ENCODE data around the gene TET2.

Gene TET2

DNA sequence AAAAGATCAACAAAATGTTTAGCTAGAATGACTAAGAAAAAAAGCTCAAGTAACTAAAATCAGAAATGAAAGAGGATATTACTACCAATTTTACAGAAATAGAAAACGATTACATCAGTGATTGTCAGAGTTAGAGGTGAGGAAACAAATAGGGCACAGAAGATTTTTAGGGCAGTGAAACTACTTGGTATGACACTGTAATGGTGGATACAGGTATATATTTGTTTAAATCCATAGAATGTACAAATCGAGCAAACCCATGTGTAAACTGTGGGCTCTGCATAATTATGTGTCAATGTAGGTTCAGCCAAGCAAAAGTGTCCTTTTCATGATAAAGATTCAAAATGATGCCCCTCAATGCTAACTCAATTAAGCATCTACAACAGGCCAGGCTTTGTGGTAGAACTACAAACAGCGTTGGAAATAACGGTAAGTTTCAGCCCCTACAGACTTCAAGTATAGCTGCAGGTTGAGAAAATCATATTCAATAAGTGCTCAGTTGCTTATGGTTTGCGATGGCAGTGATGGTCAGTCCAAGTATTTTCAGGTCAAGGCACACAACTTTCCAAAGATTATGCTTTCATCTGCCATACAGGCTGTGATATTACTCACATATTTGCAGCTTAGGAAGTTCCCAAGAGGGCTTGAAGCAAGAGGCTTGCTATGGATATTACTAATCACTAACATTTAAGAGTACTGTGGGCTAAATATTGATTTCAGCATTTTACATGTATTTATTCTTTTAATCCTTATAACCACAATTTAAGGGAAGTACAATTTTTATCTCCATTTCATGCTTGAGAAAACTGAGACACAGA lies 158.6 kb downstream of the TET2 start:
- FAIRE-seq, result no peak

GRCh38 chr4:105306158-105306781 lies 159.6 kb downstream of the TET2 start:
- FAIRE-seq, result no peak

- FAIRE-seq, result no peak
Measured at GRCh38 chr4:105306820-105307219, 160.1 kb downstream of the TET2 start.

DNA sequence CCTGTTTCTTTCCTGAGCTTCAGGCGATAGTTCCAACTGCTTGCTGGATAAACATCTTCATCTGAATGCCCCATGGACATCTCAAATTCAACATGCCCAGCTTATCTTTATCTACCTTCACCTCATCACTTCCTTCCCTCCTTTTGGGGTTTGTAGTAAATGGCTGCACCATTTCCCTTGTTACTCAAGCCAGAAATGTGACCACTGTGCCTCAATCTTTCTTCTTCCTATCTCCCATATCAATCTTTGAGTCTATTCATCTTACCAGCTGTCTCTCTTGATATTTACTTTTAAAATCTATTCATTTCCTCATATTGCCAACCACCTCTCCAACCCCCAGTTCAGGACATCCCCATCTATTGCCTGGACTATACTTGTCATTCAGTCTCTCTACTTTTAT lies 171.8 kb downstream of the TET2 start:
- no peak for FAIRE-seq

- no peak for FAIRE-seq
Measured at GRCh38 chr4:105327222-105327621, 180.5 kb downstream of the TET2 start.

DNA sequence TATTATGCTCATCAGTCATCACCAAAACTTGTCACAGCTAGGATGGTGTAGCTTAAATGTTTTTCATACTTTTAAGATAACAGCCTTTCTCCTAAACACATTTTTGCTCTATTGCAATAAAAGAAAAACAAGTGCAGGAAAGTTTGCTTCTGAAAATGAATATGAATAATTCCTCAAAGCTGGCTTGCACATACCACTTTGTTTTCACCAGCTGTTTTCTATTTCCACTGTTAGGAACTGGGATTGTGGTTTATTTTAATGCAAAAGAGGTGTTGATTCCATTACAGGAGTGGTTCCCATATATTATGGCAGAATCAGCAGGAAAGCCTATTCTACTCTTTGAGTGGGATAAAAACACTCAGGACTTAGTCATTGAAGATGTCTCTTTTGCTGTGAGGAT lies 181.3 kb downstream of the TET2 start:
- FAIRE-seq, result no peak

DNA sequence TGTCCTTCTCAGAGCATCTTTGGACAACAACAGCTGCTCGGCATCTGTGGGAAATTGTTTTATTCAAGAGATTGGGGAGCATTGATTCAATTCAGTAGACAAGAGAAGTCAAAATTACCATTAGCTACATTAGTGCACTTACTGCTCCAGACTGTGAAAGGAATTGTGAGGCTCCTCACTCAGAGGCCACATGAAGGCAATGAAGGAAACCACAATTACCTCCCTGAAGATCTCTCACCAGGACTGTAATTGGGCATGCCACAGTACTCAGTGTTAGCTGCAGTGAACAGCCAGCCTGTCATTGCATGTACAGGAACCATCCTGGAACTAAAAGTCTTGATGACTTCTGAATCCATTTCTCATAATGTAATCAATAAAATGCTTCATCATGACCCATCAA lies 182.4 kb downstream of the TET2 start:
- FAIRE-seq, result no peak

All from colon (tissue), 2 donors.